Caco-2 (cell line): ENCODE results near the gene MARK2. TPM values are rescaled to one million over a fixed set of nuclear protein-coding genes. Genes with fewer than 3 reads are reported as not detected.

Source experiments
- BruUV-seq: library from RNA; stranded (reverse); fragments of 400-500 nt; replicated peaks from 2 replicates; lab custom pipeline; 2021; lab: Mats Ljungman, UMichigan
- CTCF ChIA-PET: fragments of 300-600 bp; sonication (Branson Sonifier 250); formaldehyde crosslinking; loops from one replicate; lab custom pipeline; 2022; ENCODE audit warnings: antibody characterized with exemption; lab: Charles Lee
- POLR2A ChIA-PET: fragments of 300-600 bp; sonication (Branson Sonifier 250); formaldehyde crosslinking; loops from one replicate; lab custom pipeline; 2022; ENCODE audit warnings: antibody characterized with exemption; lab: Charles Lee
- DNase-seq, 2 experiments: peaks; one replicate each; pipeline versions ENCODE4 v3.0.0 to v3.0.0-alpha.2; 2020 to 2022
- H3K27me3 ChIP-seq: replicated peaks from 2 replicates; pipeline ENCODE4 v1.6.0; 2011; ENCODE audit warnings: low read length; ENCODE audit not compliant: control insufficient read depth, insufficient read depth
- H3K36me3 ChIP-seq: 2 replicates; pipeline ENCODE4 v1.5.1; 2011; ENCODE audit warnings: low read length; ENCODE audit not compliant: control insufficient read depth, insufficient read depth
- H3K4me1 ChIP-seq: fragments of 250-450 bp; sonication (Bioruptor Pico); 2 replicates; pipeline ENCODE4 v1.5.1; 2020; ENCODE audit warnings: mild to moderate bottlenecking
- H3K4me3 ChIP-seq: 2 replicates; pipeline ENCODE4 v1.5.1; 2011; ENCODE audit warnings: low read depth, mild to moderate bottlenecking, control low read depth, low read length
- H3K9me3 ChIP-seq: fragments of 250-450 bp; sonication (Bioruptor Pico); 2 replicates; pipeline ENCODE4 v1.5.1; 2020; ENCODE audit warnings: mild to moderate bottlenecking, moderate library complexity
- H3K27ac Mint-ChIP-seq: one replicate; pipeline ENCODE4 v1.8.0; 2022; ENCODE audit warnings: mixed read lengths; ENCODE audit not compliant: unreplicated experiment
- H3K27me3 Mint-ChIP-seq: one replicate; pipeline ENCODE4 v1.8.0; 2022; ENCODE audit warnings: mixed read lengths; ENCODE audit not compliant: insufficient read depth, unreplicated experiment
- H3K36me3 Mint-ChIP-seq: one replicate; pipeline ENCODE4 v1.8.0; 2022; ENCODE audit warnings: mild to moderate bottlenecking, mixed read lengths; ENCODE audit not compliant: insufficient read depth, unreplicated experiment
- H3K4me1 Mint-ChIP-seq: one replicate; pipeline ENCODE4 v1.8.0; 2022; ENCODE audit warnings: low read depth, mixed read lengths; ENCODE audit not compliant: unreplicated experiment
- H3K4me3 Mint-ChIP-seq: one replicate; pipeline ENCODE4 v1.8.0; 2022; ENCODE audit warnings: mild to moderate bottlenecking, moderate library complexity, mixed read lengths; ENCODE audit not compliant: unreplicated experiment
- H3K9me3 Mint-ChIP-seq: one replicate; pipeline ENCODE4 v1.8.0; 2022; ENCODE audit warnings: mixed read lengths; ENCODE audit not compliant: unreplicated experiment
- intact Hi-C: fragments of 100-400 bp; cut with micrococcal nuclease; formaldehyde crosslinking; loops from one replicate; pipeline ENCODE4 v1.10.0; 2022; ENCODE audit not compliant: unreplicated experiment
- total RNA-seq: library from RNA; stranded (reverse); gene quantifications from 2 replicates; pipeline ENCODE4 v1.2.3, GENCODE V29; 2022
- TF ChIP-seq, protein P1 (sequence below), 2 experiments: fragments of 200-600 bp in 1 of 2; IDR thresholded peaks; 1 replicate in 1 of 2; 2 replicates in 1 of 2; pipeline versions ENCODE4 v1.5.1 to v1.8.0; 2011 to 2022; ENCODE audit warnings: antibody characterized with exemption in 1 of 2, control low read depth in 1 of 2, inconsistent platforms in 1 of 2, low read depth in 1 of 2, low read length in 1 of 2, mild to moderate bottlenecking in 1 of 2, moderate library complexity in 1 of 2; ENCODE audit not compliant: insufficient read depth in 1 of 2, severe bottlenecking in 1 of 2, unreplicated experiment in 1 of 2

The MARK2 gene
- total RNA-seq, 1 experiment from 2014 or later, result 63.5 TPM

- ChIA-PET POLR2A (interaction anchor here (0.6 to 1.5 kb wide), 2 partner anchors 26 to 34 kb away, joined by 4 to 10 read pairs; partner anchors contain the start of gene MARK2), CTCF (interaction anchor here (0.6 to 1.9 kb wide), 5 partner anchors 17 to 626 kb away, joined by 8 to 32 read pairs (median 10); partner anchors contain the start of gene MARK2)
- H3K9me3 ChIP-seq, result no peaks in the 10 kb centered on the region
- H3K27me3 ChIP-seq, result no peaks in the 10 kb centered on the region
- no peaks in the 10 kb centered on the region for H3K9me3 Mint-ChIP-seq
- H3K4me1 ChIP-seq, result peaks cover 8% of the 10 kb centered on the region
- H3K27me3 Mint-ChIP-seq, result no peaks in the 10 kb centered on the region
- no peak overlapping the region for H3K4me3 Mint-ChIP-seq
- H3K4me1 Mint-ChIP-seq, result peaks cover 25% of the 10 kb centered on the region
- intact Hi-C loops, result loop anchor here (1.0 kb wide), 4 partner anchors 16 to 35 kb away; no protein-coding TSS in a partner anchor
- no peak overlapping the region for H3K27ac Mint-ChIP-seq
- H3K4me3 ChIP-seq, result no peak overlapping the region
- H3K36me3 ChIP-seq, result peaks cover 2% of the 10 kb centered on the region; the same call in 1 of the 2 replicates
- TF ChIP-seq, protein P1, sequence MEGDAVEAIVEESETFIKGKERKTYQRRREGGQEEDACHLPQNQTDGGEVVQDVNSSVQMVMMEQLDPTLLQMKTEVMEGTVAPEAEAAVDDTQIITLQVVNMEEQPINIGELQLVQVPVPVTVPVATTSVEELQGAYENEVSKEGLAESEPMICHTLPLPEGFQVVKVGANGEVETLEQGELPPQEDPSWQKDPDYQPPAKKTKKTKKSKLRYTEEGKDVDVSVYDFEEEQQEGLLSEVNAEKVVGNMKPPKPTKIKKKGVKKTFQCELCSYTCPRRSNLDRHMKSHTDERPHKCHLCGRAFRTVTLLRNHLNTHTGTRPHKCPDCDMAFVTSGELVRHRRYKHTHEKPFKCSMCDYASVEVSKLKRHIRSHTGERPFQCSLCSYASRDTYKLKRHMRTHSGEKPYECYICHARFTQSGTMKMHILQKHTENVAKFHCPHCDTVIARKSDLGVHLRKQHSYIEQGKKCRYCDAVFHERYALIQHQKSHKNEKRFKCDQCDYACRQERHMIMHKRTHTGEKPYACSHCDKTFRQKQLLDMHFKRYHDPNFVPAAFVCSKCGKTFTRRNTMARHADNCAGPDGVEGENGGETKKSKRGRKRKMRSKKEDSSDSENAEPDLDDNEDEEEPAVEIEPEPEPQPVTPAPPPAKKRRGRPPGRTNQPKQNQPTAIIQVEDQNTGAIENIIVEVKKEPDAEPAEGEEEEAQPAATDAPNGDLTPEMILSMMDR (IDR thresholded peaks at IDR 0.05; ENCODE audit: insufficient read depth in 1 of 2, low read depth in 1 of 2, low read length in 1 of 2, severe bottlenecking in 1 of 2, unreplicated experiment in 1 of 2), result no peak
- H3K36me3 Mint-ChIP-seq, result peaks cover 23% of the 10 kb centered on the region
- no TSS peak for BruUV-seq
- DNase-seq, result no peak
These were observed 33.9 kb downstream of the MARK2 start for GRCh38 chr11:63872800-63873197.

- Mint-ChIP-seq H3K36me3 (peaks cover 20% of the 10 kb centered on the region), H3K4me1 (peaks cover 25% of the 10 kb centered on the region), H3K27ac (no peak overlapping the region), H3K27me3 (no peaks in the 10 kb centered on the region), H3K9me3 (no peaks in the 10 kb centered on the region), H3K4me3 (no peak overlapping the region)
- Histone ChIP-seq H3K36me3 (peaks cover 2% of the 10 kb centered on the region; the same call in 1 of the 2 replicates), H3K4me1 (peaks cover 8% of the 10 kb centered on the region), H3K4me3 (no peak overlapping the region), H3K27me3 (no peaks in the 10 kb centered on the region), H3K9me3 (no peaks in the 10 kb centered on the region)
- BruUV-seq, result no TSS peak
- ChIA-PET CTCF (interaction anchor here (0.6 to 1.9 kb wide), 2 partner anchors 34 to 626 kb away, joined by 8 to 21 read pairs; partner anchors contain the start of gene MARK2), POLR2A (no interaction called here)
- intact Hi-C loops, result no loop called here
- no peak for DNase-seq
- TF ChIP-seq, protein P1 (IDR thresholded peaks at IDR 0.05; ENCODE audit: insufficient read depth in 1 of 2, low read depth in 1 of 2, low read length in 1 of 2, severe bottlenecking in 1 of 2, unreplicated experiment in 1 of 2), result no peak
These were observed 34.4 kb downstream of the MARK2 start for GRCh38 chr11:63873311-63873710.

- TF ChIP-seq, protein P1 (IDR thresholded peaks at IDR 0.05; ENCODE audit: insufficient read depth in 1 of 2, low read depth in 1 of 2, low read length in 1 of 2, severe bottlenecking in 1 of 2, unreplicated experiment in 1 of 2), result no peak
- BruUV-seq, result no TSS peak
- Histone ChIP-seq H3K4me3 (no peak overlapping the region), H3K9me3 (no peaks in the 10 kb centered on the region), H3K4me1 (peaks cover 8% of the 10 kb centered on the region), H3K27me3 (no peaks in the 10 kb centered on the region), H3K36me3 (no peaks in the 10 kb centered on the region)
- DNase-seq, result peak in 1 of 2 experiments; percentile 17
- Mint-ChIP-seq H3K9me3 (no peaks in the 10 kb centered on the region), H3K4me3 (no peak overlapping the region), H3K36me3 (peaks cover 26% of the 10 kb centered on the region), H3K4me1 (peaks cover 25% of the 10 kb centered on the region), H3K27me3 (no peaks in the 10 kb centered on the region), H3K27ac (no peak overlapping the region)
- intact Hi-C loops, result no loop called here
- POLR2A ChIA-PET, result interaction anchor here (0.5 to 0.6 kb wide), 2 partner anchors 43 to 60 kb away, joined by 3 read pairs; no protein-coding TSS in a partner anchor
- CTCF ChIA-PET, result interaction anchor here (1.0 kb wide), 1 partner anchor 29 kb away, joined by 3 read pairs; no protein-coding TSS in a partner anchor
These were observed 35.6 kb downstream of the MARK2 start for GRCh38 chr11:63874511-63874910.
